Trophoblast cell (in vitro differentiated cells and primary cell): ENCODE data around the gene PTPN18.

Source experiments
- DNase-seq, 2 donors: peaks; one replicate each; pipeline ENCODE4 v3.0.0-alpha.2; 2016
- H2AFZ ChIP-seq: 2 replicates; pipeline ENCODE4 v1.6.1; 2013; ENCODE audit warnings: low read length, moderate library complexity, mild to moderate bottlenecking; ENCODE audit not compliant: insufficient read depth, poor library complexity
- H2AK5ac ChIP-seq: 2 replicates; pipeline ENCODE4 v1.6.1; 2013; ENCODE audit warnings: mild to moderate bottlenecking, low read length
- H2BK120ac ChIP-seq: 2 replicates; pipeline ENCODE4 v1.6.1; 2013; ENCODE audit warnings: low read length, mild to moderate bottlenecking, moderate library complexity; ENCODE audit not compliant: insufficient read depth, poor library complexity
- H2BK12ac ChIP-seq: 2 replicates; pipeline ENCODE4 v1.6.1; 2013; ENCODE audit warnings: mild to moderate bottlenecking, low read length, moderate library complexity
- H2BK5ac ChIP-seq: 2 replicates; pipeline ENCODE4 v1.6.1; 2013; ENCODE audit warnings: low read length, low read depth, moderate library complexity, mild to moderate bottlenecking; ENCODE audit not compliant: poor library complexity
- H3K14ac ChIP-seq: 2 replicates; pipeline ENCODE4 v1.6.1; 2013; ENCODE audit warnings: mild to moderate bottlenecking, low read length
- H3K18ac ChIP-seq: 2 replicates; pipeline ENCODE4 v1.6.1; 2013; ENCODE audit warnings: mild to moderate bottlenecking, low read length
- H3K23ac ChIP-seq: 2 replicates; pipeline ENCODE4 v1.6.1; 2013; ENCODE audit warnings: low read length
- H3K27ac ChIP-seq: 2 replicates; pipeline ENCODE4 v1.5.1; 2013; ENCODE audit warnings: low read depth, mild to moderate bottlenecking, inconsistent platforms, low read length, moderate library complexity
- H3K27me3 ChIP-seq: 2 replicates; pipeline ENCODE4 v1.6.1; 2013; ENCODE audit warnings: inconsistent platforms, mild to moderate bottlenecking, low read length, moderate library complexity; ENCODE audit not compliant: insufficient read depth
- H3K36me3 ChIP-seq, 2 experiments: 1 replicate in 1 of 2; 2 replicates in 1 of 2; pipeline ENCODE4 v1.6.1; 2013; ENCODE audit warnings: low read length in 2 of 2, mild to moderate bottlenecking in 2 of 2, moderate library complexity in 1 of 2; ENCODE audit not compliant: insufficient read depth in 2 of 2, control insufficient read depth in 1 of 2
- H3K4ac ChIP-seq: 2 replicates; pipeline ENCODE4 v1.6.1; 2013; ENCODE audit warnings: low read depth, mild to moderate bottlenecking, low read length, moderate library complexity
- H3K4me1 ChIP-seq, 2 experiments: 1 replicate in 1 of 2; 2 replicates in 1 of 2; pipeline ENCODE4 v1.6.1; 2013; ENCODE audit warnings: low read length in 2 of 2, mild to moderate bottlenecking in 2 of 2, moderate library complexity in 1 of 2; ENCODE audit not compliant: insufficient read depth in 2 of 2, control insufficient read depth in 1 of 2
- H3K4me2 ChIP-seq: 2 replicates; pipeline ENCODE4 v1.6.1; 2013; ENCODE audit warnings: inconsistent platforms, mild to moderate bottlenecking, low read length, moderate library complexity
- H3K4me3 ChIP-seq: 2 replicates; pipeline ENCODE4 v1.5.1; 2013; ENCODE audit warnings: mild to moderate bottlenecking, low read depth, low read length, inconsistent platforms
- H3K79me1 ChIP-seq: one replicate; pipeline ENCODE4 v1.6.1; 2013; ENCODE audit warnings: low read length
- H3K79me2 ChIP-seq: 2 replicates; pipeline ENCODE4 v1.6.1; 2013; ENCODE audit warnings: low read length, mild to moderate bottlenecking; ENCODE audit not compliant: control insufficient read depth, insufficient read depth, poor library complexity
- H3K9ac ChIP-seq: 2 replicates; pipeline ENCODE4 v1.6.1; 2013; ENCODE audit warnings: mild to moderate bottlenecking, low read length
- H3K9me3 ChIP-seq: 2 replicates; pipeline ENCODE4 v1.6.1; 2013; ENCODE audit warnings: low read depth, mild to moderate bottlenecking, control low read depth, inconsistent platforms, low read length; ENCODE audit not compliant: insufficient read depth
- H4K12ac ChIP-seq: 2 replicates; pipeline ENCODE4 v1.6.1; 2013; ENCODE audit warnings: low read depth, mild to moderate bottlenecking, low read length, moderate library complexity
- H4K8ac ChIP-seq: 2 replicates; pipeline ENCODE4 v1.6.1; 2013; ENCODE audit warnings: low read depth, mild to moderate bottlenecking, low read length, moderate library complexity
- H4K91ac ChIP-seq: one replicate; pipeline ENCODE4 v1.6.1; 2013; ENCODE audit warnings: low read depth, mild to moderate bottlenecking, low read length, moderate library complexity
- WGBS: extraction: QIAGEN DNeasy Blood & Tissue Kit; methylation state at CpG from one replicate; pipeline ENCODE4 v1.1.7; 2013; ENCODE audit warnings: missing lambda C conversion rate; ENCODE audit not compliant: insufficient read length, insufficient coverage; ENCODE audit errors: extremely low coverage; 5-methylcytosine and 5-hydroxymethylcytosine counted together

Gene PTPN18

GRCh38 chr2:130389783-130390182 lies 33.9 kb downstream of the PTPN18 start:
- Histone ChIP-seq H3K9ac (no peak overlapping the region), H3K9me3 (peaks cover 2% of the 10 kb centered on the region), H2AFZ (no peak overlapping the region), H3K4me2 (no peak overlapping the region), H3K36me3 (no peaks in the 10 kb centered on the region), H3K27me3 (no peaks in the 10 kb centered on the region), H2BK5ac (no peak overlapping the region), H3K79me2 (peaks cover 3% of the 10 kb centered on the region), H3K4ac (no peak overlapping the region), H4K91ac (no peak overlapping the region), H2BK120ac (no peak overlapping the region), H3K79me1 (peaks cover 3% of the 10 kb centered on the region), H3K18ac (no peak overlapping the region), H3K14ac (no peak overlapping the region), H2BK12ac (no peak overlapping the region), H3K23ac (no peak overlapping the region), H3K27ac (no peak overlapping the region), H2AK5ac (no peak overlapping the region), H4K8ac (no peak overlapping the region), H3K4me1 (peaks cover 6 to 13% of the 10 kb centered on the region in 2 experiments), H3K4me3 (no peak overlapping the region), H4K12ac (no peak overlapping the region)
- DNase-seq: no peak
- no CpG with 5 or more reads among the region's 3 CpGs for WGBS

DNA sequence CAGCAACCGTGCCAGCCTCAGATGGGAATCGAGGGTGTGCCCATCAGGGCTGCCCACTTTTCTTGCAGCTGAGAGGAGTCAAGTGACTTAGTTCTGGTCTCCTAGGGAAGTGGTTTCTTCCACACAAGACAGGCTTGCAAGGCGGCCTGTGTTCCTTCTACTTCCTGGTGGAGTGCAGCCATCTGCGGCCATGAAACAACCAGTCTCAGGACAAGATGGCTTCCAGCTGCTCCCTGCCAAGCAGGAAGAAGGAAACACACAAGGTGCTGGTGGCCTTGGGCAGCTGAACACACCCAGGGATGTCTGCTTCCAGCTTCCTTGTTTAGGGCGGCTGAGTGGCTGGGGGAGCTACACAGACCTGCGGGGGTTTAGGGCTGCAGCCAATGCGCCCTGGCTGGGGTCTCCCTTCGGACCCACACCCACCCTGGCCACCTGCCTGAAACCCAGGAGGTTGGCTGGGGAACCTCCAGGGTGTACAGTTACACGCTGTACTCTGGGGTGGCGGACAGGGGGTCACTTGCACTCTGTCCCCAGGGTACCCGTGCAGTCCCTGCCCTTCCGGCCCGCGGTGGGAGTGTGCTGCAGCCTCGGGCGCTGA lies 34.7 kb downstream of the PTPN18 start:
- Histone ChIP-seq H3K4me3 (no peak overlapping the region), H2AK5ac (no peak overlapping the region), H3K4me2 (peak overlapping the region; percentile 82), H3K18ac (no peak overlapping the region), H2BK12ac (no peak overlapping the region), H3K9me3 (peaks cover 2% of the 10 kb centered on the region), H3K14ac (no peak overlapping the region), H3K4me1 (peaks cover 6 to 13% of the 10 kb centered on the region in 2 experiments), H2AFZ (no peak overlapping the region), H3K27ac (no peak overlapping the region), H3K79me1 (peaks cover 3% of the 10 kb centered on the region), H4K8ac (no peak overlapping the region), H3K9ac (no peak overlapping the region), H3K27me3 (no peaks in the 10 kb centered on the region), H2BK120ac (no peak overlapping the region), H3K4ac (no peak overlapping the region), H2BK5ac (no peak overlapping the region), H3K36me3 (no peaks in the 10 kb centered on the region), H4K91ac (no peak overlapping the region), H4K12ac (no peak overlapping the region), H3K79me2 (peaks cover 3% of the 10 kb centered on the region), H3K23ac (no peak overlapping the region)
- DNase-seq: no peak
- no CpG with 5 or more reads among the region's 16 CpGs for WGBS

GRCh38 chr2:130391058-130391871 lies 35.4 kb downstream of the PTPN18 start:
- peak; percentile 89 to 91 for DNase-seq
- no peak overlapping the region for H2BK12ac ChIP-seq

GRCh38 chr2:130391872-130392670 lies 36.2 kb downstream of the PTPN18 start:
- Histone ChIP-seq H4K12ac (no peak overlapping the region), H2AK5ac (no peak overlapping the region), H2BK12ac (no peak overlapping the region), H3K79me1 (peaks cover 3% of the 10 kb centered on the region), H3K9ac (no peak overlapping the region), H3K4me2 (peak overlapping the region; percentile 82), H3K4ac (no peak overlapping the region), H3K14ac (no peak overlapping the region), H3K4me3 (no peak overlapping the region), H2BK5ac (no peak overlapping the region), H3K27ac (peak overlapping the region; percentile 58), H4K91ac (no peak overlapping the region), H3K36me3 (no peaks in the 10 kb centered on the region), H2AFZ (no peak overlapping the region), H3K4me1 (peaks cover 6 to 13% of the 10 kb centered on the region in 2 experiments), H3K79me2 (peaks cover 3% of the 10 kb centered on the region), H3K23ac (no peak overlapping the region), H3K27me3 (no peaks in the 10 kb centered on the region), H3K18ac (no peak overlapping the region), H4K8ac (no peak overlapping the region), H2BK120ac (no peak overlapping the region), H3K9me3 (no peaks in the 10 kb centered on the region)
- WGBS: no CpG with 5 or more reads among the region's 17 CpGs
- DNase-seq: no peak

More at GRCh38 chr2:130391058-130391871, 35.4 kb downstream of the PTPN18 start:
- H2BK120ac ChIP-seq: peak overlapping the region; percentile 54
- peaks cover 3% of the 10 kb centered on the region for H3K79me1 ChIP-seq
- no peaks in the 10 kb centered on the region for H3K27me3 ChIP-seq
- H3K4ac ChIP-seq: peak overlapping the region; percentile 17
- peak overlapping the region; percentile 58 for H3K27ac ChIP-seq
- peaks cover 3% of the 10 kb centered on the region for H3K79me2 ChIP-seq
- H3K14ac ChIP-seq: peak overlapping the region; percentile 59
- H3K23ac ChIP-seq: no peak overlapping the region
- peaks cover 2% of the 10 kb centered on the region for H3K9me3 ChIP-seq
- H3K36me3 ChIP-seq: no peaks in the 10 kb centered on the region
- peak overlapping the region; percentile 43 for H4K12ac ChIP-seq
- H3K4me3 ChIP-seq: peak overlapping the region; percentile 83
- peak overlapping the region; percentile 70 for H3K9ac ChIP-seq
- H3K4me2 ChIP-seq: peak overlapping the region; percentile 82
- WGBS: no CpG with 5 or more reads among the region's 59 CpGs
- H4K91ac ChIP-seq: peak overlapping the region; percentile 72
- H4K8ac ChIP-seq: peak overlapping the region; percentile 81
- H2BK5ac ChIP-seq: no peak overlapping the region
- H2AK5ac ChIP-seq: no peak overlapping the region
- peak overlapping the region; percentile 61 for H3K18ac ChIP-seq
- peaks cover 6 to 13% of the 10 kb centered on the region in 2 experiments for H3K4me1 ChIP-seq
- H2AFZ ChIP-seq: peak overlapping the region; percentile 84
